H1 (cell line): ENCODE data around the gene CHCHD6. TPM values are rescaled to one million over a fixed set of nuclear protein-coding genes. Genes with fewer than 3 reads are reported as not detected.

ENCODE experiments used
- BCL11A ChIP-seq, 2 experiments: IDR thresholded peaks; one replicate each; pipeline ENCODE4 v1.6.1; 2011; ENCODE audit warnings: low read depth in 2 of 2, low read length in 2 of 2, mild to moderate bottlenecking in 2 of 2
- polyA plus RNA-seq, 7 experiments: library from polyadenylated mRNA; depleted of rRNA in 3 of 7; stranded (reverse) in 5 of 7; unstranded in 2 of 7; fragments of >200 nt in 5 of 7; fragments of 200-250 nt in 2 of 7; gene quantifications; 1 replicate in 5 of 7; 2 replicates in 1 of 7; 4 replicates in 1 of 7; pipeline versions ENCODE4 v1.2.1 to v1.2.3, GENCODE V29; 2011 to 2013; ENCODE audit warnings: missing spikeins in 2 of 7, mixed read lengths in 2 of 7
- total RNA-seq: library from RNA; stranded (reverse); fragmentation: NEBNext Ultra II Directional; extraction: Animal tissue kit (Norgen Biotek cat#: 25700); gene quantifications from 2 replicates; pipeline ENCODE4 v1.2.1, GENCODE V29; 2021

Gene CHCHD6
- total and polyA plus RNA-seq, 2 of the 8 experiments (the other 6 are each of a cell fraction or from before 2014, with no cell fraction given), result 32.4 to 37.6 TPM

- no peak for TF ChIP-seq BCL11A (IDR thresholded peaks at IDR 0.05; ENCODE audit: low read depth in 2 of 2, low read length in 2 of 2)
Observed at GRCh38 chr3:127008236-127008635, 304.2 kb downstream of the CHCHD6 start (continued).
